Stimulated activated CD8-positive, alpha-beta memory T cell treated with anti-CD3 and anti-CD28 coated beads, Interleukin-4, amount 100 ng/mL, for 24 hours (primary cell): Measurements from ENCODE around the gene OR13C3.
"Not testable (repeated sequence)": the region's sequence is repeated elsewhere in the genome, so short reads cannot be mapped to it uniquely, and the experiment has no call there.

Experiments
- DNase-seq: peaks from one replicate; pipeline ENCODE4 v3.0.0-alpha.2; 2020; ENCODE audit warnings: low read depth

OR13C3 gene

GRCh38 chr9:104536756-104537155 lies at the start of gene OR13C3:
Gene OR13C3 (minus strand): TSS chr9:104536856. CDS start chr9:104536723, 133 bp downstream.
- no peak for DNase-seq

- DNase-seq, result no peak
Observed at GRCh38 chr9:104580562-104580961, 43.9 kb upstream of the OR13C3 start.

DNA sequence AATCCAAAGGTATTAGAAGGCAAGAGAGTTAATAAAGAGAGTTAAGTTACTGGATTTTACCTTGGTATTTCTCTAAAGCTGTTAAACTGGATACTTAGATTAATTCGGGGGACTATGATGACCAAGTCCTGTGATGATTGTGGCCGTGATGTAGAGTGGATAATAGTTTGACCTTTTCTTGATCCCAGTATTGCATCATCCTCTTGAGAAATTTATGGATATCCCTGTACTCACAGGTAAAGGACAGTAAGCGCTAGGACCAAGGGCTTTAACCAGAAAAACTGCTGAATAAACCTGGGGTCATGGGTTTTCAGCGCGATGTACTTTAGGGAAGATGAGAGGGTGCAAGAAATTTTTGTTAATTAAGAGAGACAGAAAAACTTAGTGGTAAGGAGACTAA lies 40.6 kb upstream of the OR13C3 start:
- DNase-seq, result no peak

DNA sequence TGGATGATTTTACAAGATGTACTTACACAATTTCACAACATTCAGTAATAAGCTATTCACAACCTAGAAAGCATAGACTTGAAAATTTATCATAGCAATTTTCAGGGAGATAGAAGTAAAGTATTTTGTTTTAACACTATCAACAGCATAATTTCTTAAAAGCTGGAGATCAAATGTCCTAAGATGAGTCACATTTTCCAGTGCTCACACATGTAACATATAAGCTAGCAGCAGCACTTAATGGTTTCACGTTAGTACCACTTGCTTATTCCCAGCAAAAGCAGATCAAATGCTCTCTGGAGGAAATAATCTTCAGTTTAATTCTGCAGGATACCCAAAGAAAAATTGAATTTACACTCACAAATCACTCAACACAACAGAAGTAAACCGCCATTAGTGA lies 38.8 kb upstream of the OR13C3 start:
- no peak for DNase-seq

- DNase-seq, result no peak
Observed at GRCh38 chr9:104572612-104573011, 36.0 kb upstream of the OR13C3 start.

DNA sequence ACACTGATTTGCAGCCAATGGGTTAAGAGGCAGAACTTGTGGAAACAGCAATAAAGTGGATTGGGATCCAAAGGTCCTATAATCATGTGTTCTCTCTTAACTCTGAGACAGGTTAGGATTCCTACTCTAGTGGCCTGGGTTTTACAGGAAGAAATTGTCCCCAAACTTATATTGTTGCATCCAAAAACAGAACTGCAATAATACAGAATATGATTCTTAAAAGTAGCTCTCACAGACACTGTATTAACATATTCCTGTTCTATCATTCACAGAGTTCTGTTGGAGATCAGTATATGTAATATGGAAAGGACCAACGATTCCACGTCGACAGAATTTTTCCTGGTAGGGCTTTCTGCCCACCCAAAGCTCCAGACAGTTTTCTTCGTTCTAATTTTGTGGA lies 32.2 kb upstream of the OR13C3 start, which contains the start of gene OR13C8:
Gene OR13C8, plus strand, starts transcription at position 301 of the 400 bp plus-strand sequence. Its CDS starts 0 bp downstream, at position 301.
- DNase-seq, result no peak

DNA sequence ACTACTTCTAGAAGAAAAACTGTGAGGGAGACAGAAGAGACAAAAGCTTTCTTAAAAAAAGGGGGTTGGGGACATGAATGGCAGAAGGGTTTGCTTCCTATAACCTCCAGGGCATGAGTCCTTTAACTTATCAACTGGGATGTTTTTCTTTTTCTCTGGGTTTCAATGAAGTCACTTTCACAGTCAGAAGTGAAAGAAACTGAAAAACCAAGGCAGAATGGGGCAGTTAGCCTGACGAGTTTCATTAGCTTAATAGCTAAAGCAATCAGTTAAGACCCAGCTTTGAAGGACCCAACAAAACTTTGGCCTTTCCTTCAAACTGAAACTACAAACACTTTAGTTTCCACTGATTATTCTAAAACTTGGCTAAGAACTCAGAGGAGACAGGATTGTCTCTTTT lies 27.7 kb upstream of the OR13C3 start:
- no peak for DNase-seq

DNA sequence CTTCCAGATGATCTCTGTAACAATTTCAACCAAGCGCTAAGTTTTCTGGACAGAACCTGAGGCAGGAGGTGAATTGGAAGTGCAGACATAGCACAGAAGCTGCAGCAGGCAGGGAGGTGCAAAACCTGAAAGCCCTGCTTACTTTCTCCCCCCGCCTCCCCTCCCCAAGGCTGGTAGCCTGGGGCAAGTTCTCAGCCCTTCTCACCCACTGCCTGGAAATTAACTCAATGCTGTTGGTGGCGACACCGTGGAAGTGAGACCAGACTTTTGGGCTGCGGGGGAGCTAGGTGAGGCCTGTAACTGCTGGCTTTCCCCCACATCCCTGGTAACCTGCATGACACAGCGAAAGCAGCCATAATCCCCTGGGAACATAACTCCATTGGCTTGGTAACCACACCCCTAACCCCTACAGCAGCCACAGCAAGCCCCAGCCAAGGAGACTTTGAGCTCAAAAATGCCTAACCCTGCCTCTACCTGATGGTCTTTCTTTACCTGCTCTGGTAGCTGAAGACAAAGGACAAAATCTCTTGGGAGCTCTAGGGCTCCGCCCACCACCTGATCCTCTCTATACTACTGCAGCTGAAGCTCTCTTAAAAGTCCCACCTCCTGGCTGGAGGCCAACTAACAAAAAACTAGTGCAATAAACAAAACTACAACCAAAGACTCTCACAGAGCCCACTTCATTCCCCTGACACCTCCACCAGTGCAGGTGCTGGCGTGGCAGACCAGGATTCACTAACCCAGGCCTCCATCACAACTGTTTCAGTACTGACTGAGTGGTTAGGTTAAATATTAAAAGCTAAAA lies 20.4 kb upstream of the OR13C3 start:
- DNase-seq, result no peak

DNA sequence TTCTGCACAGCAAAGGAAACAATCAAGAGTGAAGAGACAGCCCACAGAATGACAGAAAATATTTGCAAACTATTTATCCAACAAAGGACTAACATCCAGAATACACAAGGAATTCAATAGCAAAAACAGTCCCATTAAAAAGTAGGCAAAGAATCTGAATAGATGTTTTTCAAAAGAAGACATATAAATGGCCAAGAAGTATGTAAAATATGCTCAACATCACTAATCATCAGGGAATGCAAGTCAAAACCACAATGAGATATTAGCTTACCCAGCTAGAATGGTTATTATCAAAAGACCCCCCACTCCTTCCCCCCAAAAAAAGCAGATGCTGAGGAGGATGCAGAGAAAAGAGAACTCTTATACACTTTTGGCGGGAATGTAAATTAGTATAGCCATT lies 18.9 kb upstream of the OR13C3 start:
- DNase-seq, result no peak

DNA sequence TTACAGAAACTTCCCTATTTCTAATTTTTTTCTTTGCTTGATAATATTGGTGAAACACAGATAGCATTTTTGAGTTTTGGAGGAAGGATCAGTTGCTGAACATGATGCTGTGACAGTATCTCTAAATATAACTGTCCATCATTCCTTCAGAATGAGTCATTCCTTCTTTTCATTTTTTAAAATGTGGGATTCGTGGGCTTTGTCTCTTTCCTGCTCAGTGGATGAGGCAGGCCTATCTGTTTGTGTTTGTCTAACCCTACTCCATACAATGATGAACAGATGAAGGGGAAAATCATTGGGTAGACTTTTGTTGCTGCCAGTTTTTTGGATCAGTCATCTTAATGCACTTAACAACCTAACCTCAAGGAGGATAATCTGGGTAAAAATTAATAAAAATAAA lies 16.6 kb upstream of the OR13C3 start:
- no peak for DNase-seq

GRCh38 chr9:104544644-104545043 lies 8.0 kb upstream of the OR13C3 start:
- DNase-seq, result no peak

DNA sequence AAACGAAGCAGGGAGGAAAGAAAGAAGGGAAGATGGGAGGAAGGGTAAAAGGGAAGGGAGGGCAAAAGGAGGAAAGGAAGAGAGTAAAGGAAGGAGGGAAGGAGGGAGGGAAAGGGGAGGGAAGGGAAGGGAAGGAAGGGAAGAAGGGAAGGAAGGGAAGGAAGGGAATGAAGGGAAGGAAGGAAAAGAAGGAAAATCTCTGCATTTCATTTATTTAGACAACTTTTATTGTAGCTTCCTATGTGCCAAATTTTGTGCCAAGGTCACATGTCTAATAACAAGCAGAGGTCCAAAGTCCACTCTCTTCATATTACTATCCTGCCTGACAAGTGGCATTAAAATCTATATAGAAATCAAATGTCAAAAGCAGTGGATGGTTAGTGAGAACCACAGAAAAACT lies 2.6 kb upstream of the OR13C3 start:
- DNase-seq, result no peak

DNA sequence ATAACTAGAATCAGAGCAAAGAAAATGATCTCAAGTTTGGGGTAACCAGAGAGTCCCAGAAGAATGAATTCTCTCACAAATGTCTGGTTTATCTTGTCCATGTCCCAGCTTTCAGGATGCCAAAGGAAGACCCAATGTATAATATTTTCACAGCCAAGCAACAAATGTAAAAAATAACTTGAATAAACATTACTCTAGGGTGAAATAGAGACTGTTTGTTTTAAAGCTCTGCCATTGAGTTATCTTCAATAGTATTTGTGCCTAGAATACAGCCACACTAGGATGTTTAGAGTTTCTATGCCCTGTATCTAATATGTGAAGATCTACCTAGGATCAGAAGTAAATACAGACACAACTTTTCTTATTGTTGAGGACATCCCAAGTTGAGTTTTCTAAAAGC lies 9.5 kb downstream of the OR13C3 start, which contains the start of gene OR13C4:
Gene OR13C4, minus strand, starts transcription at position 101 of the 400 bp plus-strand sequence. Its CDS starts 0 bp downstream, at position 101.
- DNase-seq, result no peak

DNA sequence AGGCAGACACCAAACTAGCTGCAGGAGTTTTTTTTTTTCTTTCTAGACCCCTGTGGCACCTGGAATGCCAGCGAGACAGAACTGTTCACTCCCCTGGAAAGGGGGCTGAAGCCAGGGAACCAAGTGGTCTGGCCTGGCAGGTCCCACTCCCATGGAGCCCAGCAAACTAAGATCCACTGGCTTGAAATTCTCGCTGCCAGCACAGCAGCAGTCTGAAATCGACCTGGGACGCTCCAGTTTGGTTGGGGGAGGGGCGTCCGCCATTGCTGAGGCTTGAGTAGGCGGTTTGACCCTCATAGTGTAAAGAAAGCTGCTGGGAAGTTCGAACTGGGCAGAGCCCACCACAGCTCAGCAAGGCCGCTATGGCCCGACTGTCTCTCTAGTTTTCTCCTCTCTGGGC lies 16.4 kb downstream of the OR13C3 start:
- DNase-seq, result not testable (repeated sequence)

- no peak for DNase-seq
Observed at GRCh38 chr9:104514901-104515300, 21.8 kb downstream of the OR13C3 start.

DNA sequence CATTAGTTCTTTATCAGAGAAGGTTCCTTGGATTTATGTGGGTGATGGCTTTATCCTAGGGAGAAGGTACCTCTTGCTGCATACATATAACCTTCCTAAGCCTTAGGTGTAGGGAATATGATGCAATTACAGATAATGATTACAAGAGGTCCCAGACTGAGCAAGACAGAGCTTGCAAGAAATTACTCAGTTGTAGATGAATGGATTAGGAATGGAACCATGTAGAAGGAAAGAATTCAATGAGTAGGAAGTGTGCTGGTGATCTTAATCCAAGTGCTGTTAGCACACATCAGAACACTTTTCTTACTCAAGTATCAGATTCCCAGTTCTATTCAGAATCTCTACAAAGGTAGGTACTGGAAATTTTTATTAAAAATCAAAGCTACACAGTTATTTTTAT lies 30.1 kb downstream of the OR13C3 start:
- no peak for DNase-seq

DNA sequence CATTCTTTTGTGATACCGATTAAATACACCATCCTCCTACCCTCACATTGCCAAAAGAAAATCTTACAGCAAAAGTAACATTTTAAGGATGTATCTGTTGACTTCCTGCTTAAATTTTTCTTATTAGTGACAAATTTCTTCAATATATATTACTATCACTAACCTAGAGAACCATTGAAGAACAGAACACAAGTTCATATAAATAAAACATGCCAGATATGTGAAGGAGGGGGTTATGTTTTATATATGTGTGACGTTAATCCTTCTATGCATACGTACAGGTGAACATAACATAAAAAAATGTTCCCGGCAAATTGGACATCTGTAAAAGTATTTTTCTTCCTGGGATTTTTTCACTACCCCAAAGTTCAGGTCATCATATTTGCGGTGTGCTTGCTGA lies 32.7 kb downstream of the OR13C3 start, which contains the start of gene OR13F1:
Gene OR13F1, plus strand, starts transcription at position 301 of the 400 bp plus-strand sequence. Its CDS starts 0 bp downstream, at position 301.
- DNase-seq, result no peak

- DNase-seq, result no peak
Observed at GRCh38 chr9:104503440-104503839, 33.2 kb downstream of the OR13C3 start.

GRCh38 chr9:104494808-104495207 lies 41.8 kb downstream of the OR13C3 start:
- no peak for DNase-seq
